Mesenchymal stem cell (in vitro differentiated cells and primary cell): ENCODE measurements around the gene NCOR2.

Experiments
- DNase-seq: peaks from one replicate; pipeline ENCODE4 v3.0.0-alpha.2; 2013
- H2AFZ ChIP-seq: one replicate; pipeline ENCODE4 v1.6.1; 2013; ENCODE audit warnings: low read depth, mild to moderate bottlenecking, control low read depth, inconsistent platforms, low read length, moderate library complexity
- H2AK5ac ChIP-seq: 2 replicates; pipeline ENCODE4 v1.6.1; 2013; ENCODE audit warnings: low read length, moderate library complexity, mild to moderate bottlenecking, inconsistent platforms; ENCODE audit not compliant: severe bottlenecking
- H2BK120ac ChIP-seq: one replicate; pipeline ENCODE4 v1.6.1; 2013; ENCODE audit warnings: low read depth, mild to moderate bottlenecking, inconsistent platforms, low read length, moderate library complexity
- H2BK12ac ChIP-seq, 2 experiments: one replicate each; pipeline ENCODE4 v1.6.1; 2013; ENCODE audit warnings: inconsistent platforms in 2 of 2, low read length in 2 of 2, mild to moderate bottlenecking in 2 of 2, moderate library complexity in 2 of 2, control low read depth in 1 of 2
- H2BK15ac ChIP-seq: one replicate; pipeline ENCODE4 v1.6.1; 2013; ENCODE audit warnings: mild to moderate bottlenecking, low read depth, inconsistent platforms; ENCODE audit not compliant: poor library complexity, severe bottlenecking
- H2BK5ac ChIP-seq: 2 replicates; pipeline ENCODE4 v1.6.1; 2013; ENCODE audit warnings: low read depth, mild to moderate bottlenecking, low read length, control low read depth, inconsistent platforms; ENCODE audit not compliant: poor library complexity, severe bottlenecking
- H3K14ac ChIP-seq, 2 experiments: one replicate each; pipeline ENCODE4 v1.6.1; 2013; ENCODE audit warnings: inconsistent platforms in 2 of 2, low read length in 2 of 2, control low read depth in 1 of 2, mild to moderate bottlenecking in 1 of 2, moderate library complexity in 1 of 2
- H3K18ac ChIP-seq, 2 experiments: one replicate each; pipeline ENCODE4 v1.6.1; 2013; ENCODE audit warnings: inconsistent platforms in 2 of 2, low read length in 2 of 2, control low read depth in 1 of 2, low read depth in 1 of 2, mild to moderate bottlenecking in 1 of 2
- H3K23ac ChIP-seq, 2 experiments: one replicate each; pipeline ENCODE4 v1.6.1; 2013; ENCODE audit warnings: inconsistent platforms in 2 of 2, low read length in 2 of 2, mild to moderate bottlenecking in 2 of 2, moderate library complexity in 2 of 2, control low read depth in 1 of 2
- H3K27ac ChIP-seq: 2 replicates; pipeline ENCODE4 v1.5.1; 2013; ENCODE audit warnings: mild to moderate bottlenecking, moderate library complexity, low read length, control low read depth, inconsistent platforms; ENCODE audit not compliant: poor library complexity, severe bottlenecking
- H3K27me3 ChIP-seq, 2 experiments: 2 replicates each; pipeline versions ENCODE4 v1.6.1 to v1.7.0; 2013; ENCODE audit warnings: low read length in 2 of 2, mild to moderate bottlenecking in 2 of 2, moderate library complexity in 2 of 2, control low read depth in 1 of 2, inconsistent platforms in 1 of 2; ENCODE audit not compliant: control insufficient read depth in 1 of 2, insufficient read depth in 1 of 2
- H3K36me3 ChIP-seq, 2 experiments: 2 replicates each; pipeline versions ENCODE4 v1.6.1 to v1.7.0; 2013; ENCODE audit warnings: low read length in 2 of 2, control low read depth in 1 of 2, inconsistent platforms in 1 of 2, low read depth in 1 of 2, mild to moderate bottlenecking in 1 of 2; ENCODE audit not compliant: insufficient read depth in 2 of 2, control insufficient read depth in 1 of 2
- H3K4ac ChIP-seq, 2 experiments: one replicate each; pipeline ENCODE4 v1.6.1; 2013; ENCODE audit warnings: inconsistent platforms in 2 of 2, low read length in 2 of 2, mild to moderate bottlenecking in 2 of 2, moderate library complexity in 2 of 2, control low read depth in 1 of 2, low read depth in 1 of 2
- H3K4me1 ChIP-seq: 2 replicates; pipeline ENCODE4 v1.6.1; 2013; ENCODE audit warnings: low read depth, low read length, control low read depth; ENCODE audit not compliant: control insufficient read depth, insufficient read depth
- H3K4me2 ChIP-seq: 2 replicates; pipeline ENCODE4 v1.6.1; 2013; ENCODE audit warnings: low read length, mild to moderate bottlenecking, inconsistent platforms; ENCODE audit not compliant: poor library complexity, severe bottlenecking
- H3K4me3 ChIP-seq, 2 experiments: 2 replicates each; pipeline versions ENCODE4 v1.5.1 to v1.7.0; 2013; ENCODE audit warnings: low read length in 2 of 2, mild to moderate bottlenecking in 2 of 2, control low read depth in 1 of 2, low read depth in 1 of 2; ENCODE audit not compliant: insufficient read depth in 1 of 2
- H3K79me1 ChIP-seq: replicated peaks from 2 replicates; pipeline ENCODE4 v1.6.1; 2013; ENCODE audit warnings: mild to moderate bottlenecking, control low read depth, low read length, inconsistent platforms; ENCODE audit not compliant: poor library complexity, severe bottlenecking
- H3K9ac ChIP-seq: 2 replicates; pipeline ENCODE4 v1.7.0; 2013; ENCODE audit warnings: mild to moderate bottlenecking, low read length, moderate library complexity
- H3K9me3 ChIP-seq: 2 replicates; pipeline ENCODE4 v1.7.0; 2013; ENCODE audit warnings: mild to moderate bottlenecking, low read length; ENCODE audit not compliant: control insufficient read depth
- H4K8ac ChIP-seq: one replicate; pipeline ENCODE4 v1.6.1; 2013; ENCODE audit warnings: inconsistent platforms, mild to moderate bottlenecking, low read length, moderate library complexity
- H4K91ac ChIP-seq: one replicate; pipeline ENCODE4 v1.6.1; 2013; ENCODE audit warnings: mild to moderate bottlenecking, low read length, inconsistent platforms
- WGBS: methylation state at CpG from one replicate; pipeline ENCODE4 v1.1.7; 2013; ENCODE audit warnings: mixed read lengths; 5-methylcytosine and 5-hydroxymethylcytosine counted together

The NCOR2 gene

DNA sequence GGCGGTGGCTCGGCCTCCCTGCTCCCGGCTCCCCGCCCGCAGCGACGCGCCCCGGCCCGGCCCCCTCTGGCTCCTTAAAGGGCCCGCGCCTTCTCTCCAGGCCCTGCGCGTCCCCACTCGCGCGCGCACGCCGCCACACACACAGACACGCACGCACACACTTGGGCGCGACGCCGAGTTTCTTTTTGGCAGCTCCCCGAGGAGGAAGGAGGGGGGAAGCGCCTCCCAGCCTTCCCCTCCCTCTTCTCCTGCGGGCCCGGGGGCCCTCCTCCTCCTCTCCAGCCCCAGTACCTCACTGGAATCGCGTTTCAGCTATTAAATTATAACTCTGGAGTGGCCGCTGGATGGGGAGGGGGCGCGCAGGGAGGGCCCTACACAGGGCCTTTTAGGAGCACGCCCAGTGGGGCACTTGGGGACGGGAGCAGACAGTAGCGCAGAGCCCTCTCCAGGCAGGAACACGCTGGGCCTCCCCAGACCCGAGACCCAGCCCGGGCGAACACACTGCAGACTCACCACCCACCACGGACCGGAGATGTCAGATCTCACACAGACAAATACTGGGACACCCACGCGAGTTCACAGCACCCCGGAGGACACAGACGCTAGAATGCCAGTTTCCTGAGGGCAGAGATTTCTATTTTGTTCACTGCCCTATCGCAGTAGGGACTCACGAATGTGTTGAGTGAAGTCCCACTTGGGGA is 411 bp upstream of the NCOR2 start:
- WGBS: 4% methylated on average over 25 of the region's 50 CpGs
- Histone ChIP-seq H3K9me3 (no peaks in the 10 kb centered on the region), H2AK5ac (peak overlapping the region; percentile 82), H3K14ac (peak overlapping the region in 1 of 2 experiments; percentile 74), H3K18ac (peak overlapping the region; percentile 91 to 93), H2BK5ac (peak overlapping the region; percentile 98), H3K4me3 (peak overlapping the region; percentile 48 to 59), H2BK12ac (peak overlapping the region; percentile 6 to 92), H4K91ac (peak overlapping the region; percentile 99), H3K79me1 (no peaks in the 10 kb centered on the region), H4K8ac (peak overlapping the region; percentile 97), H2BK15ac (no peak overlapping the region), H3K27me3 (no peaks in the 10 kb centered on the region), H3K4me2 (peak overlapping the region; percentile 79), H3K36me3 (peaks cover 0 to 9% of the 10 kb centered on the region in 2 experiments), H2AFZ (peak overlapping the region; percentile 44), H3K9ac (peak overlapping the region; percentile 79), H3K4me1 (peaks cover 35% of the 10 kb centered on the region), H2BK120ac (peak overlapping the region; percentile 98), H3K27ac (peak overlapping the region; percentile 99), H3K23ac (no peak overlapping the region), H3K4ac (peak overlapping the region; percentile 74 to 97)
- DNase-seq: peak; percentile 94

DNA sequence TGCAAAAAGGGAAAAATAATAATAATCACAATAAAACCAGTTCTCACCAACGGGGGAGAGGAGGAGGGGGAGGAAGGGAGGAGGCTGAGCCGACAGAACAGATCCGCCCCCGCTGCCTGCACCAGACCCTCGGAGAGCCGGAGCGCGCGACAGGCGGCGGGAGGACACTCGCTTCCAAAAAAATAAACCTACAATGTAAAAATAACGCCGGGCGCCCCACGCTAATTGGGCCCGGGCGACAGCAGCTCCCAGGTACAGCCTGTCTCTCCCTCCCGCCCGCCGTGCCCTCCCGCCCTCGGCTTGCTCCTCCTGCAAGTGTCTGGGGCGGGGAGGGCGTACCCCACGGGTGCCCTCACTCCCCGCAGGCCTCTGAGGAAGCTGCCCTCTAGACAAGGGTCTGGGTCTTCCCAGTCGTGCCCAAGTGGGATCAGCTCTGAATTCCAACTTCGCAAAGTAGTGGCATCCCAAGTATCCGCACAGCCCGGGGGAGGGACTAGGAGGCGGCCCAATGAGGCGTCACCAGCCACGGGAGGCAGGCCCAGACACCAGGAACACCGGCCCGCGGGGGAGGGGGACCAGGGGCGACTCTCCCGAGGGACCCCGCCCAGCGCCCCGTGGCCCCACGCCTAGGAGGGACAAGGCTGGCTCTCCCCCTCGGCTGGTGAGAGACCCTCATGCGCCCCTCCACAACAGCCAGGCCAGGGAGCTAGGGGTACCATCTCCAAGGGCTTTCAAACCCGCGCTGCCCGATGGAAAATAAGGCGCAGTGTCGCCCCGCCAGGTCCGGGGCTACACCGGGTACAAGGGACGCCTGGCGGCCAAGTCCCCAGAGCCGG is 1.0 kb downstream of the NCOR2 start:
- Histone ChIP-seq H2BK5ac (peak overlapping the region; percentile 99), H2BK12ac (peak overlapping the region; percentile 59 to 92), H3K9me3 (no peaks in the 10 kb centered on the region), H3K4me2 (peak overlapping the region; percentile 54), H2BK120ac (peak overlapping the region; percentile 97), H3K36me3 (peaks cover 0 to 12% of the 10 kb centered on the region in 2 experiments), H3K23ac (no peak overlapping the region), H3K4me1 (peaks cover 45% of the 10 kb centered on the region), H4K91ac (peak overlapping the region; percentile 93), H2AK5ac (peak overlapping the region; percentile 75), H3K4ac (peak overlapping the region; percentile 89 to 97), H4K8ac (peak overlapping the region; percentile 95), H3K9ac (peak overlapping the region; percentile 89), H3K14ac (peak overlapping the region; percentile 91 to 99), H2BK15ac (peak overlapping the region; percentile 99), H3K18ac (peak overlapping the region; percentile 95 to 96), H3K27ac (peak overlapping the region; percentile 94), H2AFZ (no peak overlapping the region), H3K27me3 (no peaks in the 10 kb centered on the region), H3K79me1 (no peaks in the 10 kb centered on the region), H3K4me3 (peak overlapping the region; percentile 88 to 91)
- WGBS: under 1% methylated on average over 49 of the region's 56 CpGs
- DNase-seq: peak; percentile 88

DNA sequence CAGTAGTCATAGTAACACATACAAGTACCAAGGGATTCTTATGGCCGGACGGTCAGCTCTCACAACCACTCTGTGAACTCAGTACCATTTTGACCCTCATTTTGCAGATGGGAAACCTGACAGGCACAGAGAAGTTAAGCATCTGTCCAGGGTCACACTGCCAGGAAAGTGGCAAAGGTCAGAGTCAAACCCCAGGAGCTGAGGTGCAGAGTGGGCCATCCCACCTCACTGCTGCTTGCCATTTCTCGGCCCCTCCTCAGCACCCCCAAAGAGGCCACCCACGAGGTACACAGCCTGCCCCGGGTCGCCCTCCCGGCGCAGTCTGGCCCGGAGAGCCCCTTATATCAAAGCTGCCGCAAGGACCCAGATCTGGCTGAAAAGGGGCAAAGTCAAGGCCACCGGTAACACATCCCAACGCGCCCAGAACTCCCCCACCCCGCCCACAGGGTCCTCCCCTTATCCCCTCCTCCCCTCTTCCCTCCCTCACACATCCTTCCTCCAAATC is 1.7 kb downstream of the NCOR2 start:
- H3K4me3 ChIP-seq: peak overlapping the region; percentile 88 to 91
- H2AFZ ChIP-seq: no peak overlapping the region
- H3K4ac ChIP-seq: peak overlapping the region in 1 of 2 experiments; percentile 5

More for the DNA sequence above, 1.7 kb downstream of the NCOR2 start:
- H3K36me3 ChIP-seq: peaks cover 0 to 12% of the 10 kb centered on the region in 2 experiments
- peak overlapping the region; percentile 78 for H3K27ac ChIP-seq
- no peaks in the 10 kb centered on the region for H3K9me3 ChIP-seq
- H4K8ac ChIP-seq: no peak overlapping the region
- no peaks in the 10 kb centered on the region for H3K79me1 ChIP-seq
- H3K4me2 ChIP-seq: peak overlapping the region; percentile 54
- no peak for DNase-seq
- peak overlapping the region; percentile 89 for H3K9ac ChIP-seq
- H3K18ac ChIP-seq: peak overlapping the region in 1 of 2 experiments; percentile 22
- WGBS: 5% methylated on average over 14 of the region's 14 CpGs
- no peak overlapping the region for H4K91ac ChIP-seq
- peak overlapping the region in 1 of 2 experiments; percentile 86 for H2BK12ac ChIP-seq
- peak overlapping the region in 1 of 2 experiments; percentile 91 for H3K23ac ChIP-seq
- H2BK5ac ChIP-seq: no peak overlapping the region
- H3K4me1 ChIP-seq: peaks cover 50% of the 10 kb centered on the region
- H3K14ac ChIP-seq: peak overlapping the region in 1 of 2 experiments; percentile 87
- no peaks in the 10 kb centered on the region for H3K27me3 ChIP-seq
- peak overlapping the region; percentile 1 for H2AK5ac ChIP-seq
- H2BK120ac ChIP-seq: no peak overlapping the region
- H2BK15ac ChIP-seq: no peak overlapping the region
